Neural progenitor cell (in vitro differentiated cells): ENCODE data around the gene DPH1. TPM values are rescaled to one million over a fixed set of nuclear protein-coding genes. Genes with fewer than 3 reads are reported as not detected.

Experiments
- DNase-seq: peaks from one replicate; pipeline ENCODE4 v3.0.0-alpha.2; 2016; ENCODE audit warnings: low spot score
- H2AFZ ChIP-seq: fragments of 200-600 bp; sonication (generic); replicated peaks from 2 replicates; pipeline ENCODE4 v1.6.1; 2016; ENCODE audit warnings: antibody characterized with exemption
- H3F3A ChIP-seq: fragments of 200-600 bp; sonication (generic); 2 replicates; pipeline ENCODE4 v1.6.1; 2016; ENCODE audit warnings: antibody characterized with exemption, low read depth
- H3K27ac ChIP-seq: fragments of 200-600 bp; sonication (generic); 2 replicates; pipeline ENCODE4 v1.5.1; 2016; ENCODE audit warnings: mild to moderate bottlenecking
- H3K27me3 ChIP-seq: fragments of 200-600 bp; sonication (generic); 2 replicates; pipeline ENCODE4 v1.6.1; 2016; ENCODE audit warnings: mild to moderate bottlenecking, moderate library complexity
- H3K36me3 ChIP-seq: fragments of 200-600 bp; sonication (generic); 2 replicates; pipeline ENCODE4 v1.5.1; 2016
- H3K4me1 ChIP-seq: fragments of 200-600 bp; sonication (generic); 2 replicates; pipeline ENCODE4 v1.6.1; 2016; ENCODE audit warnings: mixed run types
- H3K4me2 ChIP-seq: fragments of 200-600 bp; sonication (generic); 2 replicates; pipeline ENCODE4 v1.6.1; 2016
- H3K4me3 ChIP-seq: fragments of 200-600 bp; sonication (generic); 2 replicates; pipeline ENCODE4 v1.5.1; 2016
- H3K79me2 ChIP-seq: fragments of 200-600 bp; sonication (generic); 2 replicates; pipeline ENCODE4 v1.6.1; 2016; ENCODE audit warnings: low read depth
- H3K9ac ChIP-seq: fragments of 200-600 bp; sonication (generic); 2 replicates; pipeline ENCODE4 v1.6.1; 2016
- H3K9me3 ChIP-seq: fragments of 200-600 bp; sonication (generic); 2 replicates; pipeline ENCODE4 v1.5.1; 2016; ENCODE audit warnings: low read depth
- H4K20me1 ChIP-seq: fragments of 200-600 bp; sonication (generic); 2 replicates; pipeline ENCODE4 v1.6.1; 2016; ENCODE audit warnings: low read depth
- H3K27ac Mint-ChIP-seq: 3 replicates; pipeline ENCODE4 v1.8.0; 2021; ENCODE audit warnings: mixed read lengths
- H3K27me3 Mint-ChIP-seq: 2 replicates; pipeline ENCODE4 v1.8.0; 2022; ENCODE audit warnings: low read depth, mild to moderate bottlenecking, inconsistent platforms, moderate library complexity, mixed read lengths; ENCODE audit not compliant: insufficient read depth
- H3K36me3 Mint-ChIP-seq: 3 replicates; pipeline ENCODE4 v1.8.0; 2021; ENCODE audit warnings: mixed read lengths
- H3K4me1 Mint-ChIP-seq: 3 replicates; pipeline ENCODE4 v1.8.0; 2021; ENCODE audit warnings: mixed read lengths
- H3K4me3 Mint-ChIP-seq: 3 replicates; pipeline ENCODE4 v1.8.0; 2021; ENCODE audit warnings: mild to moderate bottlenecking, moderate library complexity, mixed read lengths
- H3K9me3 Mint-ChIP-seq: 3 replicates; pipeline ENCODE4 v1.8.0; 2020; ENCODE audit warnings: mixed read lengths
- CTCF ChIP-seq: fragments of 200-600 bp; sonication (generic); IDR thresholded peaks from 2 replicates; pipeline ENCODE4 v1.5.1; 2017; ENCODE audit warnings: antibody characterized with exemption, mild to moderate bottlenecking
- EZH2 ChIP-seq: fragments of 200-600 bp; sonication (generic); IDR thresholded peaks from 2 replicates; pipeline ENCODE4 v1.6.1; 2017; ENCODE audit warnings: antibody characterized with exemption, mild to moderate bottlenecking, moderate library complexity
- EZH2phosphoT487 ChIP-seq: fragments of 200-600 bp; sonication (generic); IDR thresholded peaks from 2 replicates; pipeline ENCODE4 v1.6.1; 2017; ENCODE audit warnings: antibody characterized with exemption
- microRNA counts: library from miRNA; unstranded; fragments of <30 nt; microRNA quantifications from one replicate; lab custom pipeline; 2016
- microRNA-seq: library from miRNA; unstranded; fragments of <30 nt; microRNA quantifications from one replicate; pipeline ENCODE4, GENCODE V29; 2016
- small RNA-seq: library from RNA; depleted of rRNA; stranded (forward); fragments of <200 nt; gene quantifications from one replicate; pipeline ENCODE3, GENCODE V24; 2015
- total RNA-seq: library from RNA; depleted of rRNA; stranded (reverse); fragments of >200 nt; gene quantifications from 2 replicates; pipeline ENCODE4 v1.2.3, GENCODE V29; 2015; ENCODE audit warnings: low replicate concordance

The DPH1 gene
- total RNA-seq, 1 donor from 2014 or later = 21.1 TPM

- Histone ChIP-seq H3K27ac (no peak overlapping the region), H3K9ac (no peak overlapping the region), H2AFZ (no peak overlapping the region), H3K4me1 (peaks cover 37% of the 10 kb centered on the region), H3K79me2 (no peaks in the 10 kb centered on the region), H3K9me3 (no peaks in the 10 kb centered on the region), H3K4me2 (no peak overlapping the region), H3K36me3 (no peaks in the 10 kb centered on the region), H3K4me3 (no peak overlapping the region), H3K27me3 (no peaks in the 10 kb centered on the region), H4K20me1 (peaks cover 23% of the 10 kb centered on the region), H3F3A (peaks cover 12% of the 10 kb centered on the region)
- no peaks in the 10 kb centered on the region for H3K27me3 Mint-ChIP-seq
- peaks cover 43% of the 10 kb centered on the region for H3K4me1 Mint-ChIP-seq
- TF ChIP-seq CTCF (no peak), EZH2 (no peak), EZH2phosphoT487 (no peak)
- no peak for DNase-seq
- no peak overlapping the region for H3K4me3 Mint-ChIP-seq
- H3K27ac Mint-ChIP-seq = no peak overlapping the region
- peaks cover 18% of the 10 kb centered on the region for H3K36me3 Mint-ChIP-seq
- no peaks in the 10 kb centered on the region for H3K9me3 Mint-ChIP-seq
Measured at GRCh38 chr17:2092253-2092652, 62.3 kb downstream of the DPH1 start.

GRCh38 chr17:2093349-2093748 is 63.4 kb downstream of the DPH1 start:
- no peaks in the 10 kb centered on the region for H3K36me3 ChIP-seq
- no peak overlapping the region for H3K4me3 ChIP-seq
- no peak overlapping the region for H3K9ac ChIP-seq
- peaks cover 15% of the 10 kb centered on the region for H3K36me3 Mint-ChIP-seq
- peaks cover 37% of the 10 kb centered on the region for H3K4me1 Mint-ChIP-seq
- H3K4me2 ChIP-seq = no peak overlapping the region
- no peaks in the 10 kb centered on the region for H3K79me2 ChIP-seq
- TF ChIP-seq EZH2phosphoT487 (no peak), CTCF (no peak), EZH2 (no peak)
- no peak overlapping the region for H3K27ac ChIP-seq
- H3K27me3 Mint-ChIP-seq = no peaks in the 10 kb centered on the region
- no peak for DNase-seq
- H3K27me3 ChIP-seq = no peaks in the 10 kb centered on the region
- no peak overlapping the region for H3K4me3 Mint-ChIP-seq
- peaks cover 37% of the 10 kb centered on the region for H3K4me1 ChIP-seq
- H2AFZ ChIP-seq = no peak overlapping the region
- H3K9me3 ChIP-seq = no peaks in the 10 kb centered on the region
- no peaks in the 10 kb centered on the region for H3K9me3 Mint-ChIP-seq
- peaks cover 25% of the 10 kb centered on the region for H4K20me1 ChIP-seq
- H3F3A ChIP-seq = peaks cover 12% of the 10 kb centered on the region
- no peak overlapping the region for H3K27ac Mint-ChIP-seq

MicroRNA genes within 50 kb of the gene (microRNA counts, 767-probe panel; counts per million panel counts)
- microRNA hsa-miR-132-3p (lab: Ali Mortazavi, UCI) (460 counts per million, percentile 90 among the panel's probes with 10 or more counts), microRNA hsa-miR-212-3p (lab: Ali Mortazavi, UCI) (460 counts per million, percentile 90 among the panel's probes with 10 or more counts)

Small RNAs within 50 kb of the gene (microRNA-seq; reads per million reads assigned to microRNA genes)
- gene MIR132 (40.7 reads per million, percentile 65 among the genes with 10 or more reads in this experiment), gene MIR212 (1.6 reads per million)

Small RNAs within 50 kb of the gene (small RNA-seq; reads per million reads assigned to genes)
- gene AC090617.9 (not detected), gene MIR132 (0.66 reads per million, percentile 66 among the genes with 10 or more reads in this experiment), gene MIR212 (0.16 reads per million), gene OVCA2 (not detected)

Other genes starting within 250 kb of the DPH1 start
- gene SMYD4, start 200.3 kb upstream of the DPH1 start, total RNA-seq = 24.0 and 24.4 TPM in 2 replicates
- gene RPA1, start 200.1 kb upstream of the DPH1 start, total RNA-seq = 78.5 and 94.4 TPM in 2 replicates
- 3.4 and 7.2 TPM in 2 replicates for gene RTN4RL1, start 4.8 kb upstream of the DPH1 start, total RNA-seq
- 5.4 and 23.1 TPM in 2 replicates for gene OVCA2, start 11.9 kb downstream of the DPH1 start, total RNA-seq
- 0.62 TPM in 1 of 2 replicates, not detected in the other for gene HIC1, start 24.9 kb downstream of the DPH1 start, total RNA-seq